LHCN-M2 (cell line): ENCODE results near the gene NUDT14. TPM values are rescaled to one million over a fixed set of nuclear protein-coding genes. Genes with fewer than 3 reads are reported as not detected.

Source experiments
- DNase-seq: peaks from one replicate; pipeline ENCODE4 v3.0.0-alpha.2; 2012; ENCODE audit warnings: low read depth
- total RNA-seq: library from RNA; depleted of rRNA; stranded (reverse); fragments of >200 nt; gene quantifications from 2 replicates; pipeline ENCODE4 v1.2.3, GENCODE V29; 2014

NUDT14 gene
- total RNA-seq, 1 experiment from 2014 or later = 14.7 TPM

GRCh38 chr14:105159344-105159743 lies 21.8 kb downstream of the NUDT14 start:
- no peak for DNase-seq

GRCh38 chr14:105158794-105159193 lies 22.3 kb downstream of the NUDT14 start:
- DNase-seq = no peak

GRCh38 chr14:105157872-105158271 lies 23.2 kb downstream of the NUDT14 start:
- DNase-seq = no peak

- no peak for DNase-seq
Observed at GRCh38 chr14:105156414-105157375, 24.4 kb downstream of the NUDT14 start.

GRCh38 chr14:105155681-105156413 lies 25.3 kb downstream of the NUDT14 start:
- DNase-seq = no peak

- no peak for DNase-seq
Observed at GRCh38 chr14:105155071-105155651, 26.0 kb downstream of the NUDT14 start.

- no peak for DNase-seq
Observed at GRCh38 chr14:105154476-105154871, 26.6 kb downstream of the NUDT14 start.

GRCh38 chr14:105153739-105154475 lies 27.2 kb downstream of the NUDT14 start:
- no peak for DNase-seq

- no peak for DNase-seq
Observed at GRCh38 chr14:105153331-105153731, 27.8 kb downstream of the NUDT14 start.

GRCh38 chr14:105152794-105153241 lies 28.3 kb downstream of the NUDT14 start:
- DNase-seq = no peak

- DNase-seq = peak; percentile 60
Observed at GRCh38 chr14:105151838-105152793, 29.0 kb downstream of the NUDT14 start.

GRCh38 chr14:105151084-105151837 lies 29.9 kb downstream of the NUDT14 start:
- DNase-seq = no peak

- DNase-seq = no peak
Observed at GRCh38 chr14:105150368-105151083, 30.6 kb downstream of the NUDT14 start.

- no peak for DNase-seq
Observed at GRCh38 chr14:105150026-105150367, 31.1 kb downstream of the NUDT14 start.

GRCh38 chr14:105149146-105149781 lies 31.8 kb downstream of the NUDT14 start:
- no peak for DNase-seq

GRCh38 chr14:105148604-105149145 lies 32.4 kb downstream of the NUDT14 start:
- DNase-seq = no peak

- no peak for DNase-seq
Observed at GRCh38 chr14:105147671-105148603, 33.2 kb downstream of the NUDT14 start.
